Prostate gland (tissue), 2 donors: Measurements from ENCODE around the gene SMCR8. TPM values are rescaled to one million over a fixed set of nuclear protein-coding genes. Genes with fewer than 3 reads are reported as not detected.
"Not testable (repeated sequence)": the region's sequence is repeated elsewhere in the genome, so short reads cannot be mapped to it uniquely, and the experiment has no call there.

Experiments used
- DNase-seq: peaks from one replicate; pipeline ENCODE4 v3.0.0-alpha.2; 2019; ENCODE audit warnings: low spot score
- H3K27ac ChIP-seq, 2 donors: fragments of 200-600 bp; sonication (generic); 2 replicates each; pipeline ENCODE4 v1.5.1; 2017 to 2019
- H3K27me3 ChIP-seq: fragments of 200-600 bp; sonication (generic); replicated peaks from 2 replicates; pipeline ENCODE4 v1.5.1; 2019; ENCODE audit not compliant: insufficient read depth
- H3K36me3 ChIP-seq, 2 donors: fragments of 200-600 bp; sonication (generic); 1 replicate in 1 of 2; 2 replicates in 1 of 2; pipeline versions ENCODE4 v1.5.1 to v1.8.1; 2017 to 2019
- H3K4me1 ChIP-seq: fragments of 200-600 bp; sonication (generic); replicated peaks from 2 replicates; pipeline ENCODE4 v1.5.1; 2019
- H3K4me3 ChIP-seq, 2 donors: fragments of 200-600 bp; sonication (generic); 2 replicates each; pipeline ENCODE4 v1.5.1; 2017 to 2019
- H3K9me3 ChIP-seq: fragments of 200-600 bp; sonication (generic); 2 replicates; pipeline ENCODE4 v1.5.1; 2017
- POLR2A ChIP-seq: fragments of 450-650 bp; IDR thresholded peaks from one replicate; pipeline ENCODE4 v1.6.1; 2016; ENCODE audit warnings: antibody characterized with exemption, mild to moderate bottlenecking
- POLR2AphosphoS5 ChIP-seq: sonication (generic); formaldehyde crosslinking; IDR thresholded peaks from one replicate; pipeline ENCODE4 v1.6.1; 2017; ENCODE audit warnings: antibody characterized with exemption
- WGBS: methylation state at CpG from one replicate; pipeline ENCODE4 v1.1.5; 2018; 5-methylcytosine and 5-hydroxymethylcytosine counted together
- intact Hi-C: fragments of 100-400 bp; cut with DNase I; formaldehyde crosslinking; loops from one replicate; pipeline ENCODE4 v1.14.2; 2022
- total RNA-seq, 2 donors: library from RNA; depleted of rRNA; stranded (reverse); fragments of >200 nt; gene quantifications; one replicate each; pipeline ENCODE4 v1.1.0, GENCODE V29; 2016
- TF ChIP-seq, protein P1 (sequence below), 4 experiments: fragments of 200-600 bp in 2 of 4; fragments of 450-650 bp in 2 of 4; sonication (generic) in 2 of 4; IDR thresholded peaks; 1 replicate in 3 of 4; 2 replicates in 1 of 4; pipeline ENCODE4 v1.5.1; 2016 to 2019; ENCODE audit warnings: antibody characterized with exemption in 4 of 4, mild to moderate bottlenecking in 2 of 4, moderate library complexity in 2 of 4

Gene SMCR8
- total RNA-seq, 2 donors from 2014 or later, result 19.0 to 25.3 TPM

DNA sequence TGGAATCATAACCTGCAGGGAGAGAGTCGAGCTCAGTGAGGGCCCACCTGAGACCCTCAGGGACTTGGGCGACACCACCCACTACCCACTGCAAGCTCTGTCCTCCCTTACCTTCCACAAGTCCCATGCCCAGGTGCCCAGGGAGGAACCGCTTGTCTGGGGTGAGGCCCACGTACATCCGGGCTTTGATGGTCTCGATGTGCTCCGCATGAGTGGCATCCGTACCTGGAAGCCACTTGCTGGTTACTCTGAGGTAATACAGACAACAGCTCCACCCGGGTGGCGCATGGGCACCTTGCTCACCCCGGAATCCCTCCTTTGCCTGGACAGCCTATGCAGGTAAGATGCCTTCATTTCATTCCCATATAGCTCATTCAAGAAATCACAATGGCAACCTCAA is 29.8 kb upstream of the SMCR8 start:
- Histone ChIP-seq H3K4me1 (no peaks in the 10 kb centered on the region), H3K27me3 (no peaks in the 10 kb centered on the region), H3K27ac (no peak overlapping the region), H3K36me3 (peaks cover 3 to 28% of the 10 kb centered on the region in 2 donors), H3K9me3 (no peaks in the 10 kb centered on the region), H3K4me3 (no peak overlapping the region)
- intact Hi-C loops, result no loop called here
- 93% methylated on average over 11 of the region's 11 CpGs for WGBS
- TF ChIP-seq, protein P1, sequence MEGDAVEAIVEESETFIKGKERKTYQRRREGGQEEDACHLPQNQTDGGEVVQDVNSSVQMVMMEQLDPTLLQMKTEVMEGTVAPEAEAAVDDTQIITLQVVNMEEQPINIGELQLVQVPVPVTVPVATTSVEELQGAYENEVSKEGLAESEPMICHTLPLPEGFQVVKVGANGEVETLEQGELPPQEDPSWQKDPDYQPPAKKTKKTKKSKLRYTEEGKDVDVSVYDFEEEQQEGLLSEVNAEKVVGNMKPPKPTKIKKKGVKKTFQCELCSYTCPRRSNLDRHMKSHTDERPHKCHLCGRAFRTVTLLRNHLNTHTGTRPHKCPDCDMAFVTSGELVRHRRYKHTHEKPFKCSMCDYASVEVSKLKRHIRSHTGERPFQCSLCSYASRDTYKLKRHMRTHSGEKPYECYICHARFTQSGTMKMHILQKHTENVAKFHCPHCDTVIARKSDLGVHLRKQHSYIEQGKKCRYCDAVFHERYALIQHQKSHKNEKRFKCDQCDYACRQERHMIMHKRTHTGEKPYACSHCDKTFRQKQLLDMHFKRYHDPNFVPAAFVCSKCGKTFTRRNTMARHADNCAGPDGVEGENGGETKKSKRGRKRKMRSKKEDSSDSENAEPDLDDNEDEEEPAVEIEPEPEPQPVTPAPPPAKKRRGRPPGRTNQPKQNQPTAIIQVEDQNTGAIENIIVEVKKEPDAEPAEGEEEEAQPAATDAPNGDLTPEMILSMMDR (IDR thresholded peaks at IDR 0.05), result no peak
- TF ChIP-seq POLR2A, result no peak
- no peak for DNase-seq

GRCh38 chr17:18291718-18292540 is 23.2 kb upstream of the SMCR8 start:
- Histone ChIP-seq H3K4me3 (no peak overlapping the region), H3K36me3 (peaks cover 3 to 26% of the 10 kb centered on the region in 2 donors), H3K9me3 (no peaks in the 10 kb centered on the region), H3K4me1 (no peaks in the 10 kb centered on the region), H3K27me3 (no peaks in the 10 kb centered on the region), H3K27ac (no peak overlapping the region)
- no peak for TF ChIP-seq POLR2A
- TF ChIP-seq, protein P1 (IDR thresholded peaks at IDR 0.05), result no peak
- TF ChIP-seq POLR2AphosphoS5, result no peak
- no peak for DNase-seq
- intact Hi-C loops, result no loop called here
- 93% methylated on average over 15 of the region's 15 CpGs for WGBS

- intact Hi-C loops, result not testable (repeated sequence)
Measured at GRCh38 chr17:18298061-18298460, 17.0 kb upstream of the SMCR8 start.

GRCh38 chr17:18300725-18301480 is 14.2 kb upstream of the SMCR8 start:
- no peak overlapping the region for H3K27ac ChIP-seq
- H3K4me1 ChIP-seq, result no peaks in the 10 kb centered on the region
- intact Hi-C loops, result no loop called here
- 79% methylated on average over 8 of the region's 8 CpGs for WGBS
- no peaks in the 10 kb centered on the region for H3K9me3 ChIP-seq
- TF ChIP-seq, protein P1 (IDR thresholded peaks at IDR 0.05), result no peak
- TF ChIP-seq POLR2AphosphoS5, result no peak
- H3K36me3 ChIP-seq, result peaks cover 0 to 20% of the 10 kb centered on the region in 2 donors
- no peak for DNase-seq
- no peaks in the 10 kb centered on the region for H3K27me3 ChIP-seq
- no peak overlapping the region for H3K4me3 ChIP-seq

More at GRCh38 chr17:18298061-18298460, 17.0 kb upstream of the SMCR8 start:
- peaks cover 0 to 11% of the 10 kb centered on the region in 2 donors for H3K36me3 ChIP-seq
- not testable (repeated sequence) for H3K27me3 ChIP-seq, DNase-seq, H3K4me3 ChIP-seq, H3K9me3 ChIP-seq, H3K27ac ChIP-seq, H3K4me1 ChIP-seq
- no CpG with 5 or more reads among the region's 30 CpGs for WGBS

- peaks cover 0 to 20% of the 10 kb centered on the region in 2 donors for H3K36me3 ChIP-seq
- intact Hi-C loops, H3K4me3 ChIP-seq, H3K27me3 ChIP-seq, H3K9me3 ChIP-seq, H3K4me1 ChIP-seq, H3K27ac ChIP-seq, DNase-seq: not testable (repeated sequence)
- WGBS, result 73% methylated on average over 13 of the region's 13 CpGs
Measured at GRCh38 chr17:18303206-18303605, 11.9 kb upstream of the SMCR8 start.
